ENCODE data around the gene OPA1. TPM values are rescaled to one million over a fixed set of nuclear protein-coding genes. Genes with fewer than 3 reads are reported as not detected.

The OPA1 gene
- total RNA-seq, 1 experiment from 2014 or later, result 72.0 TPM

DNA sequence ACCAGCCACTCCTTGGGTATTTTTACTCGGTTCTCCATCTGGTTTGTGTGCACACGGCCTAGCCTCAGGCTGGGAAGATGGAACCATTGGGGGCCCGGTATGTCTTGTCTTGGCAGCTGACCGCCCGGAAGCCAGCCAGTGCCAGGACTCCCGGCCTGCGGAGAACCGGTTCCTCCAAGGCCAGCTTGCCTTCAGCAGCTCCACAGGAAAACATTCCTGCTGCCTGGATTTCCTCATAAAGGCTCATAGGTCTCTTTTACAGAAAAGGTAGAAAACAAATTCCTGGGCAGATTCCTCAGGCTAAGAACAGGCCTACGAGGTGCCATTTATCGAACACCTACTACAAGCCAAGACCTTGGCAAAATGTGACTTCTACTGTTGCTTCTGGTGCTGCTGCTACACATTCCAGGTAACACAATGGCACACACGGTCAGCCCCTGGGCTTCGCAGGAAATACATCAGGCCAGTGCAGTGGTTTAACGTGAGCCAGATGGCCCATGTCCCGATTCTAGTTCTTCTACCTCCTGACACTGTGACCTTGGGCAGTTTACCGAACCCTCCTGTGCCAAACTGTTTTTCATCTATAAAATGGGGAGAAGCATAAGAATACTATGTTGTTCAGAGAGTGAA is 141.8 kb downstream of the OPA1 start:
- Histone ChIP-seq H4K20me1 (ENCODE audit: insufficient read depth) (no peaks in the 10 kb centered on the region), H3K9me2 (ENCODE audit: insufficient read depth) (no peaks in the 10 kb centered on the region), H3K4me2 (ENCODE audit: low read length) (no peak overlapping the region), H3K36me3 (ENCODE audit: control insufficient read depth in 1 of 2, insufficient read depth in 2 of 2, low read length in 2 of 2) (no peaks in the 10 kb centered on the region), H3K27ac (ENCODE audit: low read depth, low read length) (no peak overlapping the region), H3K9me3 (ENCODE audit: control insufficient read depth in 1 of 2, insufficient read depth in 1 of 2, low read depth in 1 of 2, low read length in 2 of 2) (no peaks in the 10 kb centered on the region), H3K79me2 (ENCODE audit: insufficient read depth, low read length) (no peaks in the 10 kb centered on the region), H3K27me3 (ENCODE audit: insufficient read depth, low read length) (no peaks in the 10 kb centered on the region), H2AFZ (ENCODE audit: low read depth, low read length, poor library complexity, severe bottlenecking) (no peak overlapping the region), H3K9ac (ENCODE audit: low read length) (no peak overlapping the region), H3K4me3 (replicated peaks in 1 of 2; ENCODE audit: low read depth in 1 of 2, low read length in 2 of 2) (no peak overlapping the region), H3K4me1 (ENCODE audit: control insufficient read depth in 1 of 2, insufficient read depth in 2 of 2, low read length in 2 of 2) (peaks cover 0 to 11% of the 10 kb centered on the region in 2 experiments; a peak in 2 of 4 replicates)
- no TSS peak for BruUV-seq (replicated peaks)
- CTCF ChIA-PET, result no interaction called here
- RAD21 ChIA-PET (ENCODE audit: low non-redundant PET in 1 of 2, low total read pairs in 2 of 2, uncharacterized antibody in 2 of 2, unreplicated experiment in 2 of 2), result no interaction called here
- no peak for ATAC-seq
- intact Hi-C loops (cut with micrococcal nuclease), result no loop called here
- no peak for DNase-seq (ENCODE audit: low read depth, low spot score)
- POLR2A ChIA-PET, result no interaction called here
- TF ChIP-seq, protein P1, sequence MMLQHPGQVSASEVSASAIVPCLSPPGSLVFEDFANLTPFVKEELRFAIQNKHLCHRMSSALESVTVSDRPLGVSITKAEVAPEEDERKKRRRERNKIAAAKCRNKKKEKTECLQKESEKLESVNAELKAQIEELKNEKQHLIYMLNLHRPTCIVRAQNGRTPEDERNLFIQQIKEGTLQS (IDR thresholded peaks at IDR 0.05), result no peak
- no peak for TF ChIP-seq EZH2 (IDR thresholded peaks at IDR 0.05)
- no peak for TF ChIP-seq SIN3A (IDR thresholded peaks at IDR 0.05; ENCODE audit: low read depth)
- TF ChIP-seq CEBPB (IDR thresholded peaks at IDR 0.05; ENCODE audit: low read depth), result no peak
- TF ChIP-seq ZFX (IDR thresholded peaks at IDR 0.05), result no peak
- TF ChIP-seq, protein P2, sequence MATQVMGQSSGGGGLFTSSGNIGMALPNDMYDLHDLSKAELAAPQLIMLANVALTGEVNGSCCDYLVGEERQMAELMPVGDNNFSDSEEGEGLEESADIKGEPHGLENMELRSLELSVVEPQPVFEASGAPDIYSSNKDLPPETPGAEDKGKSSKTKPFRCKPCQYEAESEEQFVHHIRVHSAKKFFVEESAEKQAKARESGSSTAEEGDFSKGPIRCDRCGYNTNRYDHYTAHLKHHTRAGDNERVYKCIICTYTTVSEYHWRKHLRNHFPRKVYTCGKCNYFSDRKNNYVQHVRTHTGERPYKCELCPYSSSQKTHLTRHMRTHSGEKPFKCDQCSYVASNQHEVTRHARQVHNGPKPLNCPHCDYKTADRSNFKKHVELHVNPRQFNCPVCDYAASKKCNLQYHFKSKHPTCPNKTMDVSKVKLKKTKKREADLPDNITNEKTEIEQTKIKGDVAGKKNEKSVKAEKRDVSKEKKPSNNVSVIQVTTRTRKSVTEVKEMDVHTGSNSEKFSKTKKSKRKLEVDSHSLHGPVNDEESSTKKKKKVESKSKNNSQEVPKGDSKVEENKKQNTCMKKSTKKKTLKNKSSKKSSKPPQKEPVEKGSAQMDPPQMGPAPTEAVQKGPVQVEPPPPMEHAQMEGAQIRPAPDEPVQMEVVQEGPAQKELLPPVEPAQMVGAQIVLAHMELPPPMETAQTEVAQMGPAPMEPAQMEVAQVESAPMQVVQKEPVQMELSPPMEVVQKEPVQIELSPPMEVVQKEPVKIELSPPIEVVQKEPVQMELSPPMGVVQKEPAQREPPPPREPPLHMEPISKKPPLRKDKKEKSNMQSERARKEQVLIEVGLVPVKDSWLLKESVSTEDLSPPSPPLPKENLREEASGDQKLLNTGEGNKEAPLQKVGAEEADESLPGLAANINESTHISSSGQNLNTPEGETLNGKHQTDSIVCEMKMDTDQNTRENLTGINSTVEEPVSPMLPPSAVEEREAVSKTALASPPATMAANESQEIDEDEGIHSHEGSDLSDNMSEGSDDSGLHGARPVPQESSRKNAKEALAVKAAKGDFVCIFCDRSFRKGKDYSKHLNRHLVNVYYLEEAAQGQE (IDR thresholded peaks at IDR 0.05; ENCODE audit: low read depth), result no peak
- TF ChIP-seq, protein P3, sequence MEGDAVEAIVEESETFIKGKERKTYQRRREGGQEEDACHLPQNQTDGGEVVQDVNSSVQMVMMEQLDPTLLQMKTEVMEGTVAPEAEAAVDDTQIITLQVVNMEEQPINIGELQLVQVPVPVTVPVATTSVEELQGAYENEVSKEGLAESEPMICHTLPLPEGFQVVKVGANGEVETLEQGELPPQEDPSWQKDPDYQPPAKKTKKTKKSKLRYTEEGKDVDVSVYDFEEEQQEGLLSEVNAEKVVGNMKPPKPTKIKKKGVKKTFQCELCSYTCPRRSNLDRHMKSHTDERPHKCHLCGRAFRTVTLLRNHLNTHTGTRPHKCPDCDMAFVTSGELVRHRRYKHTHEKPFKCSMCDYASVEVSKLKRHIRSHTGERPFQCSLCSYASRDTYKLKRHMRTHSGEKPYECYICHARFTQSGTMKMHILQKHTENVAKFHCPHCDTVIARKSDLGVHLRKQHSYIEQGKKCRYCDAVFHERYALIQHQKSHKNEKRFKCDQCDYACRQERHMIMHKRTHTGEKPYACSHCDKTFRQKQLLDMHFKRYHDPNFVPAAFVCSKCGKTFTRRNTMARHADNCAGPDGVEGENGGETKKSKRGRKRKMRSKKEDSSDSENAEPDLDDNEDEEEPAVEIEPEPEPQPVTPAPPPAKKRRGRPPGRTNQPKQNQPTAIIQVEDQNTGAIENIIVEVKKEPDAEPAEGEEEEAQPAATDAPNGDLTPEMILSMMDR (IDR thresholded peaks at IDR 0.05 in 2 of 3, conservative IDR thresholded peaks at IDR 0.05 in 1 of 3; ENCODE audit: borderline replicate concordance in 1 of 3, insufficient read depth in 1 of 3, low read depth in 2 of 3, low read length in 2 of 3), result no peak
- TF ChIP-seq TCF7L2 (IDR thresholded peaks at IDR 0.05; ENCODE audit: borderline replicate concordance, extremely low read depth, insufficient read depth, insufficient read length), result no peak

Measured in HCT116 (cell line).